ENCODE results near the gene DNAH6. TPM values are rescaled to one million over a fixed set of nuclear protein-coding genes. Genes with fewer than 3 reads are reported as not detected.
"Not testable (repeated sequence)": the region's sequence is repeated elsewhere in the genome, so short reads cannot be mapped to it uniquely, and the experiment has no call there.

DNAH6 gene
- total RNA-seq, 3 donors from 2014 or later = 1.2 to 1.3 (median 1.3) TPM

DNA sequence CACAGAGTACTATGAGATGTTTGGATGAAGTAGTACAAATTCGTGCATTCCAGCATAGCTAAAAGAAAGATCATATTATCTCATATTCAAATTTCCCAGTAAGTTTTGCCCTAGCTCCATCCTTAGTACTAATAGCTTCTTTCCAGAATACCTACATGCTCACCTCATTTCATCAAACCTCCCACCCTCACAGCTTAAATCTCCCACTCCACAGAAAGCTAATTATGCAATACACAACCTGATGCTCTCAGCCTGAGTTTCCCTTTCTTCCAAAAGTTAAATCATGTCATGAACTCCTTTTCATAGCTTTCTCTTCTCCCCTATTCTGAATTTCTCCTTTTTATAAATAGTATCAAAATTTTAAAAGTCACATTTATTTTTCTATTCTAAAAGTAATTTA lies 34.6 kb downstream of the DNAH6 start:
- ATAC-seq (no peak), DNase-seq (no peak)
- H3K4me1 ChIP-seq (ENCODE audit: low read depth) = no peaks in the 10 kb centered on the region
- intact Hi-C loops (cut with DNase I, micrococcal nuclease) = no loop called here
- H3K4me3 ChIP-seq = no peak overlapping the region
- H3K36me3 ChIP-seq (ENCODE audit: low read depth) = no peaks in the 10 kb centered on the region
- TF ChIP-seq CTCF (IDR thresholded peaks at IDR 0.05) = no peak
- no peaks in the 10 kb centered on the region for H3K9me3 ChIP-seq

DNA sequence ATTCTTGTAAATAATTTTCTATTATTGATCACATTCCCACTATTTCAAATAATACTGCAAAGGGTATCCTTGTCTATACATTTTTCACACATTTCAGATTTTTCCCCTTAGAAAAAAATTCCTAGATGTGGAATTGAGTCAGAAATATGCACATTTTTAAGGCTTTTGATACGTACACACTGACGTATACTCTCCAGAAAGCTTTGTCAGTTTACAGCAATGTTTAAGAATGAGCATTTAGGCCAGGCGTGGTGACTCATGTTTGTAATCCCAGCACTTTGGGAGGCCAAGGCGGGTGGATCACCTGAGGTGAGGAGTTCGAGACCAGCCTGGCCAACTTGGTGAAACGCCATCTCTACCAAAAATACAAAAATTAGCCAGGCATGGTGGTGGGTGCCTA lies 35.2 kb downstream of the DNAH6 start:
- intact Hi-C loops (cut with DNase I, micrococcal nuclease); DNase-seq; ATAC-seq; H3K36me3 ChIP-seq (ENCODE audit: low read depth); H3K9me3 ChIP-seq; H3K4me1 ChIP-seq (ENCODE audit: low read depth); H3K4me3 ChIP-seq: not testable (repeated sequence)

GRCh38 chr2:84556190-84556589 lies 39.9 kb downstream of the DNAH6 start:
- DNase-seq (no peak), ATAC-seq (no peak)
- Histone ChIP-seq H3K36me3 (ENCODE audit: low read depth) (no peaks in the 10 kb centered on the region), H3K4me3 (no peak overlapping the region), H3K4me1 (ENCODE audit: low read depth) (no peaks in the 10 kb centered on the region), H3K9me3 (peaks cover 16% of the 10 kb centered on the region)
- TF ChIP-seq CTCF (IDR thresholded peaks at IDR 0.05) = no peak
- intact Hi-C loops (cut with DNase I, micrococcal nuclease) = no loop called here

GRCh38 chr2:84559838-84560237 lies 43.5 kb downstream of the DNAH6 start:
- intact Hi-C loops (cut with DNase I, micrococcal nuclease) = no loop called here
- no peak for ATAC-seq

DNA sequence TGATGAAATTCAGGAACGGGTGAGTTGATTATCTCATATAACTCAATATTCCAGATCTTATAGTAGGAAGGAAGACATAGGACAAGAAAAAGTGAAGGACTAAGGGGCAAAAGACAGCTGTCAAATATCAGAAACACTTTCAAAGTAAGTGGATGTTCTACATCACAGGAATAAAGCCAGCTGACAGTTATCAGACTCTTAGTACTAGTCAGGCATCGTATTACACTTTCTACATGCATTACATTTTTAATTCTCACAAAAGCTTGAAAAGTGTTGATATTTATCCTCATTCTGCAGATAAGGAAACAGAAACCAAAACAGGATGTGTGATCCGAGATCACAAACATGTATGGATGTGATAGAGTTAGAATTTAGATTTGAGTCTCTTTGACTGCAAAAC lies 63.4 kb downstream of the DNAH6 start:
- Histone ChIP-seq H3K9me3 (no peaks in the 10 kb centered on the region), H3K4me3 (no peak overlapping the region), H3K36me3 (ENCODE audit: low read depth) (no peaks in the 10 kb centered on the region), H3K4me1 (ENCODE audit: low read depth) (no peaks in the 10 kb centered on the region)
- no peak for ATAC-seq
- no peak for TF ChIP-seq CTCF (IDR thresholded peaks at IDR 0.05)
- no peak for DNase-seq
- intact Hi-C loops (cut with DNase I, micrococcal nuclease) = no loop called here

More at GRCh38 chr2:84559838-84560237, 43.5 kb downstream of the DNAH6 start:
- Histone ChIP-seq H3K4me1 (ENCODE audit: low read depth) (no peaks in the 10 kb centered on the region), H3K4me3 (no peak overlapping the region), H3K9me3 (peaks cover 16% of the 10 kb centered on the region), H3K36me3 (ENCODE audit: low read depth) (no peaks in the 10 kb centered on the region)
- TF ChIP-seq CTCF (IDR thresholded peaks at IDR 0.05) = no peak
- DNase-seq = no peak

GRCh38 chr2:84603911-84604310 lies 87.6 kb downstream of the DNAH6 start:
- H3K9me3 ChIP-seq = peaks cover 9% of the 10 kb centered on the region
- no peaks in the 10 kb centered on the region for H3K36me3 ChIP-seq (ENCODE audit: low read depth)
- no peaks in the 10 kb centered on the region for H3K4me1 ChIP-seq (ENCODE audit: low read depth)
- TF ChIP-seq CTCF (IDR thresholded peaks at IDR 0.05) = no peak
- intact Hi-C loops (cut with DNase I, micrococcal nuclease) = no loop called here
- ATAC-seq = no peak
- no peak overlapping the region for H3K4me3 ChIP-seq
- no peak for DNase-seq

All from mucosa of descending colon (tissue), 3 donors.